IPS-18a (cell line): ENCODE measurements around the gene DDIT4.
"Not testable (repeated sequence)": the region's sequence is repeated elsewhere in the genome, so short reads cannot be mapped to it uniquely, and the experiment has no call there.

ENCODE experiments used
- H3K27ac ChIP-seq: one replicate; pipeline ENCODE4 v1.5.1; 2013; ENCODE audit warnings: low read length
- H3K27me3 ChIP-seq: one replicate; pipeline ENCODE4 v1.6.1; 2013; ENCODE audit warnings: mild to moderate bottlenecking, low read length; ENCODE audit not compliant: control insufficient read depth, insufficient read depth
- H3K36me3 ChIP-seq: one replicate; pipeline ENCODE4 v1.6.1; 2013; ENCODE audit warnings: low read depth, low read length; ENCODE audit not compliant: control insufficient read depth
- H3K4me1 ChIP-seq: one replicate; pipeline ENCODE4 v1.6.1; 2013; ENCODE audit warnings: low read depth, low read length; ENCODE audit not compliant: control insufficient read depth
- H3K4me3 ChIP-seq: one replicate; pipeline ENCODE4 v1.5.1; 2013; ENCODE audit warnings: low read length
- H3K9ac ChIP-seq: one replicate; pipeline ENCODE4 v1.6.1; 2013; ENCODE audit warnings: mild to moderate bottlenecking, low read length, moderate library complexity
- H3K9me3 ChIP-seq: one replicate; pipeline ENCODE4 v1.6.1; 2013; ENCODE audit warnings: low read depth, low read length; ENCODE audit not compliant: control insufficient read depth

DDIT4 gene

GRCh38 chr10:72239409-72239808 is 34.3 kb upstream of the DDIT4 start:
- Histone ChIP-seq H3K9ac (no peak overlapping the region), H3K27me3 (no peaks in the 10 kb centered on the region), H3K4me1 (peaks cover 2% of the 10 kb centered on the region), H3K9me3 (no peaks in the 10 kb centered on the region), H3K36me3 (peaks cover 13% of the 10 kb centered on the region), H3K4me3 (no peak overlapping the region), H3K27ac (no peak overlapping the region)

- Histone ChIP-seq H3K27ac (no peak overlapping the region), H3K4me3 (no peak overlapping the region)
Observed at GRCh38 chr10:72240371-72240770, 33.4 kb upstream of the DDIT4 start.

DNA sequence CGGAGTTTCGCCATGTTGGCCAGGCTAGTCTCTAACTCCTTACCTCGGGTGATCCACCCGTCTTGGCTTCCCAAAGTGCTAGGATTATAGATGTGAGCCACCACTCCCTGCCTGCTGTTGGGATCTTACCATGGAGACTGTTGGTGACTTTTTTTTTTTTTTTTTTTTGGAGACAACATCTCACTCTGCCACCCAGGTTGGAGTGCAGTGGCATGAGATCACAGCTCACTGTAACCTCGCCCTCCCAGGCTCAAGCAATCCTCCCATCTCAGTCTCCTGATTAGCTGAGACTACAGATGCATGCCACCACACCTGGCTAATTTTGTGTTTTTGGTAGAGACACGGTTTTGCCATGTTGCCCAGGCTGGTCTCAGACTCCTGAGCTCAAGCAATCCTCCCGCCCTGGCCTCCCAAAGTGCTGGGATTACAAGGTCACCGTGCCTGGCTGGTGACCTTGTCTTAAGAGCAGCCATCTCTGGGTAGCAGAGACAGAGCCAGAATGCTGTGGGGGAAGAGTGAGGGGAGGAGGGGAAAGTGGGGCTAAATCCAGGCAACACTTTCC is 32.0 kb upstream of the DDIT4 start:
- Histone ChIP-seq H3K9me3 (no peaks in the 10 kb centered on the region), H3K36me3 (no peaks in the 10 kb centered on the region), H3K27ac (no peak overlapping the region), H3K4me1 (peaks cover 2% of the 10 kb centered on the region), H3K27me3 (no peaks in the 10 kb centered on the region), H3K9ac (no peak overlapping the region), H3K4me3 (no peak overlapping the region)

More at GRCh38 chr10:72240371-72240770, 33.4 kb upstream of the DDIT4 start:
- Histone ChIP-seq H3K36me3 (peaks cover 9% of the 10 kb centered on the region), H3K27me3 (no peaks in the 10 kb centered on the region), H3K9ac (no peak overlapping the region), H3K4me1 (peaks cover 2% of the 10 kb centered on the region), H3K9me3 (no peaks in the 10 kb centered on the region)

GRCh38 chr10:72242675-72243074 is 31.0 kb upstream of the DDIT4 start:
- H3K9me3 ChIP-seq = no peaks in the 10 kb centered on the region

GRCh38 chr10:72243822-72244437 is 29.8 kb upstream of the DDIT4 start:
- no peak overlapping the region for H3K9ac ChIP-seq
- no peaks in the 10 kb centered on the region for H3K36me3 ChIP-seq
- no peaks in the 10 kb centered on the region for H3K27me3 ChIP-seq
- H3K4me3 ChIP-seq = no peak overlapping the region
- no peak overlapping the region for H3K27ac ChIP-seq
- H3K9me3 ChIP-seq = no peaks in the 10 kb centered on the region
- peaks cover 14% of the 10 kb centered on the region for H3K4me1 ChIP-seq

More at GRCh38 chr10:72242675-72243074, 31.0 kb upstream of the DDIT4 start:
- Histone ChIP-seq H3K9ac (no peak overlapping the region), H3K4me1 (peaks cover 2% of the 10 kb centered on the region), H3K4me3 (no peak overlapping the region), H3K27ac (no peak overlapping the region), H3K36me3 (no peaks in the 10 kb centered on the region), H3K27me3 (no peaks in the 10 kb centered on the region)

- H3K27ac ChIP-seq = no peak overlapping the region
- H3K4me3 ChIP-seq = no peak overlapping the region
- H3K4me1 ChIP-seq = peaks cover 14% of the 10 kb centered on the region
- no peaks in the 10 kb centered on the region for H3K9me3 ChIP-seq
- H3K36me3 ChIP-seq = no peaks in the 10 kb centered on the region
- H3K27me3 ChIP-seq = no peaks in the 10 kb centered on the region
- H3K9ac ChIP-seq = no peak overlapping the region
Observed at GRCh38 chr10:72244573-72245038, 29.1 kb upstream of the DDIT4 start.

DNA sequence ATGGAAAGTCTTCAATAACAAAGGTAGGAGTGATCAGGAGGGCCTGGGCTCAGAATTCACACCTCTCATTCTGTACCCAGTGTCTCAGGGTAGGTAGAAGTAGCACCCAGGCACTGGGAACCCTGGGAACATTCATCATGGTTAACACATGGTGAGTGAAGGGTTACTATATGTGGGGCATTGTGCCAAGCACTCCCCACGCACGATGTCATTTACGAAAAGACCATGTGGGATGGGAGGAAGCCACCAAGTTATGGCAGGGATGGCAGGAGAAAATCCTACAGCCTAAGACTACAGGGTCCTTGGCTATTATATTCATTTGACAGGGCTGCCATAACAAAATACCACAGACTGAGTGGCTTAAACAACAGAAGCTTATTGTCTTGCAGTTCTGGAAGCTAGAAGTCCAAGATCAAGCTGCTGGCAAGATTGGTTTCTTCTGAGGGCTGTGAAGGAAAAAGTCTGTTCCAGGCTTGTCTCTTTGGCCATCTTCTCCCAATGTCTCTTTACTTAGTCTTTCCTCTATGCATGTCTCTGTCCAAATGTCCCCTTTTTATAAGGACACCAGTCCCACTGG is 27.7 kb upstream of the DDIT4 start:
- no peaks in the 10 kb centered on the region for H3K9me3 ChIP-seq
- H3K27ac ChIP-seq = no peak overlapping the region
- no peaks in the 10 kb centered on the region for H3K27me3 ChIP-seq
- peaks cover 14% of the 10 kb centered on the region for H3K4me1 ChIP-seq
- H3K9ac ChIP-seq = no peak overlapping the region
- H3K4me3 ChIP-seq = no peak overlapping the region
- H3K36me3 ChIP-seq = no peaks in the 10 kb centered on the region

GRCh38 chr10:72248468-72249151 is 25.1 kb upstream of the DDIT4 start:
- H3K27me3 ChIP-seq = no peaks in the 10 kb centered on the region
- peaks cover 11% of the 10 kb centered on the region for H3K4me1 ChIP-seq
- no peaks in the 10 kb centered on the region for H3K36me3 ChIP-seq
- H3K27ac ChIP-seq = peak overlapping the region; percentile 49
- peak overlapping the region; percentile 26 for H3K4me3 ChIP-seq
- no peaks in the 10 kb centered on the region for H3K9me3 ChIP-seq
- H3K9ac ChIP-seq = no peak overlapping the region

GRCh38 chr10:72249176-72249862 is 24.4 kb upstream of the DDIT4 start:
- not testable (repeated sequence) for H3K9ac ChIP-seq, H3K27ac ChIP-seq, H3K9me3 ChIP-seq, H3K27me3 ChIP-seq, H3K4me3 ChIP-seq, H3K36me3 ChIP-seq
- H3K4me1 ChIP-seq = peaks cover 11% of the 10 kb centered on the region

DNA sequence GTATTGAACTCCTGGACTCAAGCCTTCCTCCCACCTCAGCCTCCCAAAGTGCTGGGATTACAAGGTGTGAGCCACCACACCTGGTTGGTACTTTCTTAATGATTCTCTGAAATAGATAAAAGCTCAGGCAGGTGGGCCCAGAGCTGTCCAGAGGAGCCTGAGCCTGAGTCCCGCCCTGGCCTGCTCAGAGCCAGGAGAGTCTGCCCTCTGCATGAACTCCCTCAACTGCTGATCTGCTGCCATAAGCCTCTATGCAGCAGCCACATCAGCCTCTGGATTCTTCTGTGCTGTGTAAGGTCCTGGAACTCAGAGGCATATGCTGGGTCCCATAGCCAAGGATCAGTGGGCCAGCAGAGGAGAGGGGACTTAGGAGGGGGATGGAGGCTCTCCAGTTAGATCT is 23.1 kb upstream of the DDIT4 start:
- Histone ChIP-seq H3K36me3 (no peaks in the 10 kb centered on the region), H3K4me3 (no peak overlapping the region), H3K27me3 (no peaks in the 10 kb centered on the region), H3K27ac (no peak overlapping the region), H3K9ac (no peak overlapping the region), H3K9me3 (no peaks in the 10 kb centered on the region), H3K4me1 (peaks cover 22% of the 10 kb centered on the region)

GRCh38 chr10:72251635-72252034 is 22.1 kb upstream of the DDIT4 start:
- H3K4me3 ChIP-seq = no peak overlapping the region
- H3K4me1 ChIP-seq = peaks cover 24% of the 10 kb centered on the region
- no peak overlapping the region for H3K27ac ChIP-seq
- no peaks in the 10 kb centered on the region for H3K36me3 ChIP-seq
- no peaks in the 10 kb centered on the region for H3K9me3 ChIP-seq
- no peak overlapping the region for H3K9ac ChIP-seq
- no peaks in the 10 kb centered on the region for H3K27me3 ChIP-seq
